HCT116 (cell line): ENCODE data around the gene IFNL4. TPM values are rescaled to one million over a fixed set of nuclear protein-coding genes. Genes with fewer than 3 reads are reported as not detected.

ENCODE experiments used
- ATAC-seq: fragments of 200-7000 bp; cut with Tn5 transposase; 2 replicates; pipeline ENCODE4 v1.9.1; 2020; ENCODE audit warnings: mild to moderate bottlenecking, moderate library complexity
- BruUV-seq: library from RNA; stranded (reverse); fragments of 400-500 nt; replicated peaks from 2 replicates; lab custom pipeline; 2021; lab: Mats Ljungman, UMichigan
- CTCF ChIA-PET: fragments of 300-600 bp; sonication (Branson Sonifier 250); formaldehyde crosslinking; loops from one replicate; lab custom pipeline; 2021; ENCODE audit warnings: antibody characterized with exemption; lab: Charles Lee
- POLR2A ChIA-PET: fragments of 300-600, 350-600 bp; sonication (Branson Sonifier 250); formaldehyde crosslinking; loops from one replicate; lab custom pipeline; 2021; ENCODE audit warnings: antibody characterized with exemption; lab: Charles Lee
- RAD21 ChIA-PET, 2 experiments: fragments of 300-600 bp; sonication (Branson Sonifier 250); formaldehyde crosslinking; loops; one replicate each; lab custom pipeline; 2023; ENCODE audit warnings: low total read pairs in 2 of 2; ENCODE audit not compliant: uncharacterized antibody in 2 of 2, unreplicated experiment in 2 of 2, low non-redundant PET in 1 of 2; lab: Charles Lee
- DNase-seq: peaks from one replicate; pipeline ENCODE4 v3.0.0-alpha.2; 2010; ENCODE audit warnings: low read depth, low spot score
- H2AFZ ChIP-seq: fragments of 200-600 bp; shearing (Covaris generic), sonication (generic); 2 replicates; pipeline ENCODE4 v1.6.1; 2017; ENCODE audit warnings: low read depth, mixed run types, mixed read lengths, antibody characterized with exemption, low read length; ENCODE audit not compliant: poor library complexity, severe bottlenecking
- H3K27ac ChIP-seq: 2 replicates; pipeline ENCODE4 v1.5.1; 2012; ENCODE audit warnings: low read depth, low read length
- H3K27me3 ChIP-seq: fragments of 200-600 bp; sonication (generic); 2 replicates; pipeline ENCODE4 v1.6.1; 2016; ENCODE audit warnings: mixed run types, low read length, mixed read lengths; ENCODE audit not compliant: insufficient read depth
- H3K36me3 ChIP-seq, 2 experiments: fragments of 200-500 bp in 1 of 2; fragments of 200-600 bp in 1 of 2; sonication (Bioruptor generic) in 1 of 2; sonication (generic) in 1 of 2; 2 replicates each; pipeline versions ENCODE4 v1.5.1 to v1.6.1; 2014 to 2016; ENCODE audit warnings: low read length in 2 of 2, inconsistent platforms in 1 of 2, mixed read lengths in 1 of 2, mixed run types in 1 of 2; ENCODE audit not compliant: insufficient read depth in 2 of 2, control insufficient read depth in 1 of 2
- H3K4me1 ChIP-seq, 2 experiments: fragments of 200-600 bp in 1 of 2; sonication (generic) in 1 of 2; 2 replicates each; pipeline versions ENCODE4 v1.5.1 to v1.6.1; 2012 to 2017; ENCODE audit warnings: low read length in 2 of 2, inconsistent platforms in 1 of 2, mild to moderate bottlenecking in 1 of 2, mixed read lengths in 1 of 2, mixed run types in 1 of 2, moderate library complexity in 1 of 2; ENCODE audit not compliant: insufficient read depth in 2 of 2, control insufficient read depth in 1 of 2
- H3K4me2 ChIP-seq: fragments of 200-600 bp; sonication (generic); 2 replicates; pipeline ENCODE4 v1.6.1; 2017; ENCODE audit warnings: mixed run types, low read length, mixed read lengths
- H3K4me3 ChIP-seq, 2 experiments: fragments of 200-600 bp in 1 of 2; sonication (generic) in 1 of 2; replicated peaks in 1 of 2; 2 replicates each; pipeline ENCODE4 v1.5.1; 2011 to 2016; ENCODE audit warnings: low read length in 2 of 2, control low read depth in 1 of 2, low read depth in 1 of 2, mild to moderate bottlenecking in 1 of 2, mixed read lengths in 1 of 2, mixed run types in 1 of 2
- H3K79me2 ChIP-seq: fragments of 200-600 bp; sonication (generic); 2 replicates; pipeline ENCODE4 v1.6.1; 2017; ENCODE audit warnings: mild to moderate bottlenecking, mixed run types, low read length, moderate library complexity, mixed read lengths; ENCODE audit not compliant: insufficient read depth
- H3K9ac ChIP-seq: fragments of 200-600 bp; sonication (generic); 2 replicates; pipeline ENCODE4 v1.6.1; 2016; ENCODE audit warnings: low read length, mixed read lengths
- H3K9me2 ChIP-seq: fragments of 200-600 bp; sonication (generic), shearing (Covaris generic); 2 replicates; pipeline ENCODE4 v1.6.1; 2017; ENCODE audit warnings: mixed run types, mild to moderate bottlenecking, moderate library complexity; ENCODE audit not compliant: insufficient read depth
- H3K9me3 ChIP-seq, 2 experiments: fragments of 200-500 bp in 1 of 2; fragments of 200-600 bp in 1 of 2; sonication (Bioruptor generic) in 1 of 2; sonication (generic) in 1 of 2; 2 replicates each; pipeline ENCODE4 v1.6.1; 2014 to 2017; ENCODE audit warnings: low read length in 2 of 2, mixed read lengths in 2 of 2, inconsistent platforms in 1 of 2, low read depth in 1 of 2, mild to moderate bottlenecking in 1 of 2, mixed run types in 1 of 2, moderate library complexity in 1 of 2; ENCODE audit not compliant: control insufficient read depth in 1 of 2, insufficient read depth in 1 of 2
- H4K20me1 ChIP-seq: fragments of 200-600 bp; sonication (generic), shearing (Covaris generic); 2 replicates; pipeline ENCODE4 v1.6.1; 2017; ENCODE audit warnings: mixed run types, mild to moderate bottlenecking, moderate library complexity; ENCODE audit not compliant: insufficient read depth
- ATF3 ChIP-seq: IDR thresholded peaks from 2 replicates; pipeline ENCODE4 v1.6.1; 2012
- ELF1 ChIP-seq: IDR thresholded peaks from 2 replicates; pipeline ENCODE4 v1.6.1; 2012; ENCODE audit warnings: low read depth, borderline replicate concordance
- FOSL1 ChIP-seq: IDR thresholded peaks from 2 replicates; pipeline ENCODE4 v1.6.1; 2012; ENCODE audit warnings: low read depth
- JUND ChIP-seq: IDR thresholded peaks from 2 replicates; pipeline ENCODE4 v1.6.1; 2012
- MAX ChIP-seq: IDR thresholded peaks from 2 replicates; pipeline ENCODE4 v1.6.1; 2012
- POLR2AphosphoS5 ChIP-seq: IDR thresholded peaks from 2 replicates; pipeline ENCODE4 v1.6.1; 2011; ENCODE audit warnings: mild to moderate bottlenecking, low read depth, low read length, moderate library complexity
- REST ChIP-seq: IDR thresholded peaks from 2 replicates; pipeline ENCODE4 v1.6.1; 2012; ENCODE audit warnings: low read depth
- SIN3A ChIP-seq: IDR thresholded peaks from 2 replicates; pipeline ENCODE4 v1.6.1; 2012; ENCODE audit warnings: low read depth
- SP1 ChIP-seq: IDR thresholded peaks from 2 replicates; pipeline ENCODE4 v1.6.1; 2012; ENCODE audit warnings: low read depth
- SRF ChIP-seq: IDR thresholded peaks from 2 replicates; pipeline ENCODE4 v1.6.1; 2012; ENCODE audit warnings: low read depth
- intact Hi-C: fragments of 100-400 bp; cut with micrococcal nuclease; formaldehyde crosslinking; loops from 2 replicates; pipeline ENCODE4 v1.10.0; 2022
- total RNA-seq: library from RNA; stranded (reverse); gene quantifications from one replicate; pipeline ENCODE4 v1.2.1, GENCODE V29; 2021; ENCODE audit not compliant: unreplicated experiment

IFNL4 gene
- total RNA-seq, 1 experiment from 2014 or later = not detected

GRCh38 chr19:39209196-39209595, 39.5 kb downstream of the IFNL4 start:
- no peak overlapping the region for H3K27ac ChIP-seq
- H3K27me3 ChIP-seq = no peaks in the 10 kb centered on the region
- H3K4me1 ChIP-seq = peaks cover 9 to 12% of the 10 kb centered on the region in 2 experiments; a peak in 3 of 4 replicates
- RAD21 ChIA-PET = no interaction called here
- H2AFZ ChIP-seq = no peak overlapping the region
- no peaks in the 10 kb centered on the region for H3K79me2 ChIP-seq
- H3K4me3 ChIP-seq = no peak overlapping the region
- H3K9me2 ChIP-seq = no peaks in the 10 kb centered on the region
- no peak overlapping the region for H3K9ac ChIP-seq
- no peak for TF ChIP-seq SIN3A
- no peak for TF ChIP-seq ELF1
- TF ChIP-seq SP1 = no peak
- TF ChIP-seq POLR2AphosphoS5 = no peak
- no peak for TF ChIP-seq ATF3
- no peak for TF ChIP-seq SRF
- TF ChIP-seq MAX = no peak
- TF ChIP-seq FOSL1 = no peak
- DNase-seq (no peak), ATAC-seq (no peak)
- H3K36me3 ChIP-seq = no peaks in the 10 kb centered on the region
- no peak overlapping the region for H3K4me2 ChIP-seq
- no TSS peak for BruUV-seq
- H4K20me1 ChIP-seq = no peaks in the 10 kb centered on the region
- CTCF ChIA-PET = no interaction called here
- POLR2A ChIA-PET = no interaction called here
- intact Hi-C loops = no loop called here
- H3K9me3 ChIP-seq = no peaks in the 10 kb centered on the region

GRCh38 chr19:39208175-39208795, 40.4 kb downstream of the IFNL4 start:
- ChIA-PET POLR2A (no interaction called here), CTCF (no interaction called here), RAD21 (no interaction called here)
- H3K79me2 ChIP-seq = no peaks in the 10 kb centered on the region
- DNase-seq = no peak
- no peak overlapping the region for H3K9ac ChIP-seq
- TF ChIP-seq REST (no peak), JUND (no peak), MAX (no peak)
- TF ChIP-seq, all 23 proteins: peak for 0
- H3K4me3 ChIP-seq = no peak overlapping the region
- no peak overlapping the region for H2AFZ ChIP-seq
- ATAC-seq = no peak
- no peak overlapping the region for H3K4me2 ChIP-seq
- BruUV-seq = no TSS peak
- no peaks in the 10 kb centered on the region for H3K36me3 ChIP-seq
- H3K9me2 ChIP-seq = no peaks in the 10 kb centered on the region
- H3K27me3 ChIP-seq = no peaks in the 10 kb centered on the region
- no peaks in the 10 kb centered on the region for H4K20me1 ChIP-seq
- intact Hi-C loops = no loop called here
- peaks cover 9 to 12% of the 10 kb centered on the region in 2 experiments; a peak in 3 of 4 replicates for H3K4me1 ChIP-seq
- H3K27ac ChIP-seq = no peak overlapping the region
- no peaks in the 10 kb centered on the region for H3K9me3 ChIP-seq
